WI38 (cell line): ENCODE data around the gene SKAP2.
A peak's percentile ranks its signal among the peaks of the same experiment; 100 is the strongest.

Source experiments
- H3K4me3 ChIP-seq: 2 replicates; pipeline ENCODE4 v1.5.1; 2011; ENCODE audit warnings: low read depth, mild to moderate bottlenecking, control low read depth, low read length
- CTCF ChIP-seq: IDR thresholded peaks from 2 replicates; pipeline ENCODE4 v1.5.1; 2012; ENCODE audit warnings: low read depth, mild to moderate bottlenecking, control low read depth, low read length

Gene SKAP2

GRCh38 chr7:26681819-26682418, 182.5 kb downstream of the SKAP2 start:
- no peak overlapping the region for H3K4me3 ChIP-seq
- TF ChIP-seq CTCF = peak; percentile 53

DNA sequence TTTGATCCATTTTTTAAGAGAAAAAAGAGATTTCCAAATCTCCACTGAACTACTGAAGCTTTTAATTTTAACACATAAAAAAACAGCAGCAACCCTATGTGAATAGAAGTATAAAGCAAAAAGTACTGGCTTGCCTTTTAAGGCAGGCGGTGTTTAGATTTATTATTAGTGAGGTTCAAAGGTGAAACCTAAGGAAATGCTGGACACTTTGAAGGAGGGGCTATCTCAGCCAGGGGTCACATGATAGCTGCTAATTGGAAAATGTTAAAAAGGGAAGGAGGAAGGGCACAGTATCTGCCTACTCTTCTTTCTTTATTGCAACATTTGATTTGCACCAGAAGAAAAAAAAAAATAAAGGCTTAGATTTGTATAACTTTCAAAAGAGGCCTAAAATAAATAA, 183.8 kb downstream of the SKAP2 start:
- no peak for TF ChIP-seq CTCF
- no peak overlapping the region for H3K4me3 ChIP-seq

GRCh38 chr7:26675143-26675887, 189.1 kb downstream of the SKAP2 start:
- TF ChIP-seq CTCF = no peak
- H3K4me3 ChIP-seq = no peak overlapping the region

GRCh38 chr7:26673858-26674257, 190.5 kb downstream of the SKAP2 start:
- no peak overlapping the region for H3K4me3 ChIP-seq
- no peak for TF ChIP-seq CTCF

GRCh38 chr7:26673271-26673670, 191.1 kb downstream of the SKAP2 start:
- no peak for TF ChIP-seq CTCF
- H3K4me3 ChIP-seq = no peak overlapping the region

- no peak for TF ChIP-seq CTCF
- H3K4me3 ChIP-seq = no peak overlapping the region
Measured at GRCh38 chr7:26670841-26671240, 193.5 kb downstream of the SKAP2 start.

DNA sequence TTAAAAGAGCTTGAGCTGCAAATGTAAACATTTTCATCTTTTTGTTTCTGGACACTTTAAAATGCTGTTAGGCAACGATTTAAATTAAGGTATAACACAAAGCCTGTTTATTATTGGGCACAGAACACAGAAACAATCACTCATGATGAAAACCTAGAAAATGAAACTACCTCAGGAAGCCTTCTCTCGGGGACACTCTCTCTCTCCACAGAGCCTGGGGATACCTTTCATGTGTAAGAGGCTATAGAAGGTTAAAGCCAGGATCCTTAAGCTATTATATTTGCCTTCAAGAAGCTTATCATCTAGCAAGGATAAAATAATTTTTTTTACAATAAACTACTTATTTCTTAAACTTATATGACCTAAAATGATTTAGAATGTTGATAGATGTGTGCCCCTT, 194.1 kb downstream of the SKAP2 start:
- no peak overlapping the region for H3K4me3 ChIP-seq
- TF ChIP-seq CTCF = no peak
